SK-MEL-5 (cell line): ENCODE data around the gene BMF. TPM values are rescaled to one million over a fixed set of nuclear protein-coding genes. Genes with fewer than 3 reads are reported as not detected.

ENCODE experiments used
- DNase-seq: peaks from one replicate; pipeline ENCODE4 v3.0.0-alpha.2; 2016; ENCODE audit warnings: low read depth, low spot score
- in situ Hi-C: cut with HindIII; loops from 2 replicates; pipeline ENCODE4 v1.10.0; 2016; ENCODE audit warnings: low sequenced_read_pairs, high pct_unique_total_duplicates, low pct_unique_long_range_greater_than_20kb
- total RNA-seq: library from RNA; depleted of rRNA; stranded (reverse); fragments of >200 nt; shearing (Covaris generic); gene quantifications from 2 replicates; pipeline ENCODE4 v1.2.3, GENCODE V29; 2014

The BMF gene
- total RNA-seq, 1 experiment from 2014 or later, result 7.8 TPM

DNA sequence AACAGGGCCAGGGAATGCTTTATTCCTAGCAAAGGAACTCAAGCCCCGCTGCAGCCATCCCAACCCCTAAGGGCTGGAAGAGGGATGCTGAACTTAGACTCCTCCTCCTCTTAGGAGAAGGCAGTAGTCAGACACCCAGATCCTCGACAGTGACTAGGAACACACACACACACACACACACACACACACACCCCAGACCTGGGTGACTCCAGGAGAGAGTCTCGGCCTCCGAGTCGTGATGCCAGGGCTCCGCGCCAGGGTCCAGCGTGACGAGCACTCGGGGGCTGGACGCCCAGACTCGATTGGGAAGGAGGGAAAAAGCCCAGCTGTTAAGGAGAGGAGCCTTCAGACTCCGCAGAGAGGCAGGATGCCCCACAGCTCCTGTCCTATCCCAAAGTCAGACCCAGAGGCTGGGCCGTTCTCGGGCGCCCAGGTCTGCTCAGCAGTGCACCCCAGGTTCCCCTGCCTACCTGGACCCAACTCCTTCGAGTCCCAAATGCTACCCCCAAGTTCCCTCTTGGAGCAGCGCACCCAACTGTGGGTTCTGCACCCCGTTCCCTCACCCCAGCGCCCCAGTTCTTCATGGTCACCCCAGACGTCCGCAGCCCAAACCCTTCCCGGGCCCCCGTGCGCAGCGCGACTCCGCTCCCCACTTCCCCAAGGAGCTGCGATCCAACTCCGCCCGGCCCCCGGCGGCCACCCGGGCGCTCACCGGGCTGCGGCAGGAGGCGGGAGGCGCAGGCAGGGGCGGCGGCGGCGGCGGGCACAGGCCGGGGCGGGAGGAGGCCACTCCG, 421 bp downstream of the BMF start:
- in situ Hi-C loops, result no loop called here
- peak; percentile 29 for DNase-seq

DNA sequence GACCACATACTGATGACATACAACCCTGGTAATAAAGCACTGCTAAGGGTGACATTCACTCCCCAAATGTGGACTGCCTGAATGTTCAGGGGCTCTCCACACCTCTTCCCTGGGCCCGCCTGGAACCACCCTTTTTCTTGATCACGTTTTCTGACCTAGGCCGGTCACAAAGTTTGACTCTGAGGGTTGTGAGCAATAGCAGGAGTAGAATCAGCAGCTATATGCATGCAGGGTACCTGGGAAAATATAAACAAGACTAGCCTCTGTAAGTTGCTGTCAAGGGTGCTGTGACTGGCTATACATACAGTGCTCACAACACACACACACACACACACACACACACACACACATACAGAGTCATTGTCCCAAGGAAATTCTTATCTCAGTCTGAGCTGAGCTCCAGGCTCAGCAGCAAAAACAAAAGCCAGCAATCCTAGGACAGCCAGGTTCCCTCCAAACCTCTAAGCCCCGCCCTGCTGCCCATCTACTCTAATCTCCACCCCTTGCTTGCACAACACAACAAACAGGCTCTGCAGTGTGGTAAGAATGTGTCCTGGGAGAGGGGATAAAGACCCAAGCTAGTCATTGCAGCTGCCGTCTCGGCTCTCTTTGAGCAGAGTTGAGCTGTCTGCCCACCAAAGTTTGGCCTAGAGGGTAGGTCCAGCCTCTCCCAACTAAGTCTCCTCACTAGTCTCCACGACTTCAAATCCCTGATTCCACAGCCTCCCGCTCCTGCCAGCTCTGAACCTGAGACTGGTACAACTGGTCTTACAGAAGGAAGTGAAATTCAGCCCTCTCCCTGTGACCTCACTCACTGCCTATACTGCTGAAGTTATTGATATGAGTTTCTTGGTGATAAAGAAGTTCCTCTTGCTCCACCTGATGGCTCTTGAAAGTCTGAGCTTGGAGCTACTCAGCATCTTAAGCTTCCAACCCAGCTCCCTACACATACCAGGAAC, 2.2 kb downstream of the BMF start:
- in situ Hi-C loops, result no loop called here
- peak; percentile 62 for DNase-seq

GRCh38 chr15:40105517-40106202, 3.0 kb downstream of the BMF start:
- in situ Hi-C loops, result no loop called here
- no peak for DNase-seq

- peak; percentile 93 for DNase-seq
- in situ Hi-C loops, result no loop called here
Observed at GRCh38 chr15:40104865-40105516, 3.7 kb downstream of the BMF start.

- in situ Hi-C loops, result no loop called here
- DNase-seq, result no peak
Observed at GRCh38 chr15:40104296-40104864, 4.3 kb downstream of the BMF start.

- DNase-seq, result no peak
- in situ Hi-C loops, result no loop called here
Observed at GRCh38 chr15:40103864-40104271, 4.8 kb downstream of the BMF start.

- DNase-seq, result peak; percentile 72
- in situ Hi-C loops, result no loop called here
Observed at GRCh38 chr15:40102897-40103858, 5.5 kb downstream of the BMF start.

DNA sequence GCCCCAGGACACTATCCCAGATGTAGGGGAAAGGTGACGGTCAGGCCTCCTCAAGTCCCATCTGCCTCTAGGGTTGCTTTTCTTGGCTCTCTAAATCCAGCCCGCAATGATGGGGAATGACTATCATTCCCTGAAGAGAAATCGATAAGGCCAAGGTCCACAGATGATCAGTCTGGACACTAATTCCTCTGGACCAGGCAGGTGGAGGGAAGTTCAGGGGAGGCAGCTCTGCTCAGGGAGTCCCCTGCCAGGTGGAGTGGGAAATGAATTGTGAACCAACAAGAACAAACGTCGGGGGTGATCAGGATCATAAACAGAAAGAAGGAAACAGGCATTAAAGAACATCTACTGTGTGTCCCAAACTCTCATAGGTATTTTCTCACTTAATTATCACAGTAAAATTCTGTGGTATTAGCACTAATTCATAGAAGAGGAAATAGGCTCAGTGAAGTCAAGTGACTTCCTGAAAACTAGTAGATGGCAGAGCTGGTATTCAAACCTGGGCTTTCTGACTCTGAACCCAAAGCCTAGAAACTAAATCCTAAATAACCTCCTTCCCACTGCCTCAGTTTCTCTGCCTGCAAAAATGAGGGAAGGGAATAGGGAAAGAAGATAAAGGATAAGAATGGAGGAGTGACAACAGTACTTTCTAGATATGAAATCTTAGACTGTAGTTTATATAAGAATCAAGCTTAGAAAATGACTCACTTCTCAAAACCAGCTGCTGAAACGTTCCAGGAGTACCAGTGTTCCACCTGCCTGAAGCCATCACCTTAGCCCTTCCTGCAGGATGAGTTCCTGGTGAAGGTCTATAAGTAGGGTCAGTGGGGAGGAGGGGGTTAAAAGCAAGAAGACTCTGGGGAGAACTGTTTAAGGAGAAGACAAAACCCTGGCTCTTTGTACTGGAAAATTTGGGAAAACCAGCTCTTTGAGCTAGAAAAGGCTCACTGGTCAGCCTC, 7.5 kb downstream of the BMF start:
- DNase-seq, result no peak
- in situ Hi-C loops, result no loop called here

DNA sequence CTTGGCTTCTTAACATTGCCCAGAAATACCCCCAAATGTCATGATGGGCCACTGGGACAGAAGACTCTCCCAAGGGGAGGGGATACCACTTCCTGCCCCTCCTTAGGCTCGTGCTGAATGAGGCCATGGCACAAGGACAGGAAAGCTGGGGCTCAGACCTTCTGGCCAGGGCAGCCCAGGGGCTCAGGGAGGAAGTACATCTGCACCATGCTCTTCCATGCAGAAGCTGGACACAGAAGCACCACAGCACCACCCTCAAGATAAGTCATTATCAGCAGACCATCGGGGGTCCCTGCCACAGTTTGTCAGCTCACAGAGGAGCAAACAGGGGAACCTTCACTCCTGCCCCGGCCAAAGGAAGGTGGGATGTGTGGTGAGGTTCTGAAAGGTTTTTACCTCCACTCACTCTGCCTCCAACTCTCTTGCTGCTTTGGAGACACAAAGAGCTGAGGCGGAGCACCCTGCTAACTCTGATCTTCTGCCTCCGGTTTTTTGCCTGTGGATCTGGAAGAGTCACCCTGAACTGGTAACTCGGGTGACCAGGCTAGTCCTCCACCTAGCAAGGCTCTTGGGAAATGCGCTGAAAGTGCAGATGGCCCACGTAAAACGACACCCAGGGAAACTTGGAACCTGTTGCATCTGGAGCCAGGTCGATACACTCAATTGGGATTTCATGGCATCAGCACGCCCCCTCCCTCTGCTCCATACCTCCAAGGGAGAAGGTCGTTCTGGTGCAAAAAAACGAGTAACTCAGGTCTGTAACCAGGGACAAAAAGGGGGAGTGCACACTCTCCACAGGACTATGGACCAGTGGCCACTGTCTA, 8.3 kb downstream of the BMF start:
- no peak for DNase-seq
- in situ Hi-C loops, result no loop called here

DNA sequence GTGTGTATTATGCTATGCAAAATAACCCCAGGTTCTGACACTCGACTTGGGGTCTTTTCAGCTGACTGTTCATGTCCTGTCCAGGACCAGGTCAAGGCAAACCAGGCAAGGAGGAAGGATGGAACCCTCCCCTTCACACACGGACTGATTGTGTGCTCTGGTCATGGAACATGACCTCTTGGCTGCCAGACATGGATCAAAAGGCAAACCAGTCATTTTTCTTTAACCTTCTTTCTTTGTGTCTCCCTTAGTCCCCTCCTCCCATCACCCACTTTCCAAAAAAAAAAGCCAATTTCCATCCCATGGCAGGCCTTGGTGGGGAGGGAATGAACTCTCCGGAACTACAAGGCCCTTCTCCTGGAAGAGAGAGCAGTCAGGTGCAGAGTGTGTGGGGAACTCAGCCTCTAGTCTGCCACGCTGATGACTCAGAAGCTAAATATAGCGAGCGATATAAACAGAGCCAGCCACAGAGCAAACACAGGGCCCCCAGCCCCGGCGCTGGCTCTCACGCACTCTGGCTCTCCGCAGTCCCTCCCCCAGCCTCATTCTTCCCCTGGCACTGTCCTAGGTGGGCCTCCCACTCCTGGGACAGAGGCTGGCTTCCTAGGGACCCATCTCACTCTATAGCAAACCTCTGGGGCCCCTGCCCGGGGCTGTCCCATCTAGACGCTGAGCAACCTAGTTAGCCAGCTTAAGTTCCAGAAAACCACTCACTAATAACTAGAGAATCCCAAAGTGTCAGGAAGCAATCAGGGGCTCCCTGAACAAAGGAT, 10.0 kb downstream of the BMF start:
- peak; percentile 97 for DNase-seq
- in situ Hi-C loops, result no loop called here

DNA sequence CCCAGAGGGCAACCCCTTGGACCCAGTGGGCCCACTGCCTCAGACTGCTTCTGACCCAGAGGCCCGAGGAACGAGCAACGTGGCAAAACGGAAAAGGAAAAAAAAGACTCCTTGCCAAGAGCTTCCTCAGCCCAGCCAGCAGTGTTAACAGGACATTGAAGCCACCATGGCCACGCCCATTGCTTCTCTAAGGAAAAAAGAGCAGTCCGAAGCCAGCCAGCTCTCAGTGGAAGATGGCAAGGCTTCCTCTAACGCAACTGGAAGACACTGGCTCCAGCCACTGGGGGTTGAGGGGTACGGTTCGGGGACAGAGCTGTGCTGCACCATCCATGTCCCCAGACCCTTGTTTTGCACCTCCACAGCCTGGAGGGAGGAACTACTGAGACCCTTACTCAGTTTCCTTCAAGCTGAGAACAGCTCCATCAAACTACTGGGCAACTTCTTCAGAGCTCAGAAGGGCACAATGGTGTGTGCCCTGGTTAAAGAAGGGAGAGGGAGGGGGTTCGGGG, 10.7 kb downstream of the BMF start:
- DNase-seq, result peak; percentile 50
- in situ Hi-C loops, result no loop called here

- in situ Hi-C loops, result no loop called here
- no peak for DNase-seq
Observed at GRCh38 chr15:40097096-40097967, 11.3 kb downstream of the BMF start.
